PC-9 (cell line): ENCODE results near the gene COG3.

Source experiments
- CTCF ChIP-seq: fragments of 200-600 bp; sonication (generic); conservative IDR thresholded peaks from 2 replicates; pipeline ENCODE4 v1.6.1; 2017; ENCODE audit warnings: mixed run types, antibody characterized with exemption, mild to moderate bottlenecking, moderate library complexity
- EZH2 ChIP-seq: fragments of 200-600 bp; sonication (generic); IDR thresholded peaks from 2 replicates; pipeline ENCODE4 v1.8.0; 2017; ENCODE audit warnings: antibody characterized with exemption, low read depth

GRCh38 chr13:45542878-45543277, 78.1 kb downstream of the COG3 start:
- TF ChIP-seq CTCF (no peak), EZH2 (no peak)
